RWPE2 (cell line): ENCODE results near the gene NSMF.

ENCODE experiments used
- ATAC-seq: fragments of 200-7000 bp; cut with Tn5 transposase; 3 replicates; pipeline ENCODE4 v1.9.1; 2021; ENCODE audit warnings: low read depth
- DNase-seq: peaks from one replicate; pipeline ENCODE4 v3.0.0-alpha.2; 2020; ENCODE audit warnings: low spot score
- H3K27ac ChIP-seq: fragments of 450-650 bp; 2 replicates; pipeline ENCODE4 v1.5.1; 2017; ENCODE audit warnings: mild to moderate bottlenecking; ENCODE audit not compliant: poor library complexity, severe bottlenecking
- H3K27me3 ChIP-seq: fragments of 250-450 bp; sonication (Bioruptor Pico); 2 replicates; pipeline ENCODE4 v1.5.1; 2021; ENCODE audit warnings: mild to moderate bottlenecking, moderate library complexity; ENCODE audit not compliant: insufficient read depth, poor library complexity, severe bottlenecking
- H3K36me3 ChIP-seq: fragments of 250-450 bp; sonication (Bioruptor Pico); 2 replicates; pipeline ENCODE4 v1.5.1; 2020; ENCODE audit warnings: low read depth, mild to moderate bottlenecking, moderate library complexity
- H3K4me1 ChIP-seq: fragments of 250-450 bp; sonication (Bioruptor Pico); 2 replicates; pipeline ENCODE4 v1.5.1; 2021; ENCODE audit warnings: mild to moderate bottlenecking, moderate library complexity; ENCODE audit not compliant: insufficient read depth, poor library complexity, severe bottlenecking
- H3K4me3 ChIP-seq: fragments of 250-450 bp; sonication (Bioruptor Pico); 2 replicates; pipeline ENCODE4 v1.5.1; 2021; ENCODE audit warnings: mild to moderate bottlenecking, moderate library complexity; ENCODE audit not compliant: severe bottlenecking
- H3K9me3 ChIP-seq: fragments of 250-450 bp; sonication (Bioruptor Pico); 2 replicates; pipeline ENCODE4 v1.5.1; 2021; ENCODE audit warnings: mild to moderate bottlenecking, moderate library complexity; ENCODE audit not compliant: severe bottlenecking
- TF ChIP-seq, protein P1 (sequence below): fragments of 450-650 bp; IDR thresholded peaks from one replicate; pipeline ENCODE4 v1.5.1; 2017; ENCODE audit warnings: mild to moderate bottlenecking, moderate library complexity; ENCODE audit not compliant: poor library complexity, severe bottlenecking

NSMF gene

DNA sequence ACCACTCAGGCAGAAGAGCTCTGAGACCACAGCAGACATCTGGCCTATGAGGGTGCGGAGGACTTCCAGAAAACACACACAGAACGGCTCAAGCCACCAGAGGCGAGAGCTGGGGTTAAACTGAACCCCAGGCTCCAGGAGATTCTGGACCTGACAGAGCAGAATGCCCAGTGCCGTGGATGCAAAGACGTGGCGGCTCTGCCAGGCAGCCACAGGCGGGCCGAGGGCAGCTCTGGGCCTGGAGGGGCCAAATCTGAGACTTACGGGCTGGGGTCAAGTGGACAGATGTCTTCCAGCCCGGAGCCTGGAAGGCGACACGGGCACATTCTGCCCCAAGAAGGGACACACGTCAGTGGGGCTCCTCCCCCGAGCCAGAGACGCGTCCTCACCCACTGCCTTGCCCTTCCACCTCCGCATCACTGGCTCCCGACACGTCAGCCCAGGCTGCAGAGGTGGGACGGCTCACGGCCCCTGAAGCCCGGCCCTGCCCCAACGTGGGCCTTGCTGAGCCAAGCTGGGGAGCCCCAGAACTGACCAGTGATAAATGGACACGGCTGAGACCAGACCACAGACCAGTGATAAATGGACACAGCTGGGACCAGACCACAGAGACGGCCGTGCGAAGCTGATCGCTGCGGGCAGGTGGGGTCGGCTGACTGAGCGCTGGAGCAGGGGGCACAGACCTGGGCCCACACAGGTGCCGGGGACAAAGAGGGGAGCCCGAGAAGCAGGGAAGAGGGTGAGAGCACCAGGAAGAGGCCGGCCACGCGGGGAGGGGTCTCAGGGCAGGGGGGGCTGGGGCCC, 40.9 kb upstream of the NSMF start:
- Histone ChIP-seq H3K4me3 (no peak overlapping the region), H3K9me3 (no peaks in the 10 kb centered on the region), H3K4me1 (no peaks in the 10 kb centered on the region), H3K27me3 (no peaks in the 10 kb centered on the region), H3K36me3 (no peaks in the 10 kb centered on the region), H3K27ac (no peak overlapping the region)
- DNase-seq (no peak), ATAC-seq (no peak)
- TF ChIP-seq, protein P1, sequence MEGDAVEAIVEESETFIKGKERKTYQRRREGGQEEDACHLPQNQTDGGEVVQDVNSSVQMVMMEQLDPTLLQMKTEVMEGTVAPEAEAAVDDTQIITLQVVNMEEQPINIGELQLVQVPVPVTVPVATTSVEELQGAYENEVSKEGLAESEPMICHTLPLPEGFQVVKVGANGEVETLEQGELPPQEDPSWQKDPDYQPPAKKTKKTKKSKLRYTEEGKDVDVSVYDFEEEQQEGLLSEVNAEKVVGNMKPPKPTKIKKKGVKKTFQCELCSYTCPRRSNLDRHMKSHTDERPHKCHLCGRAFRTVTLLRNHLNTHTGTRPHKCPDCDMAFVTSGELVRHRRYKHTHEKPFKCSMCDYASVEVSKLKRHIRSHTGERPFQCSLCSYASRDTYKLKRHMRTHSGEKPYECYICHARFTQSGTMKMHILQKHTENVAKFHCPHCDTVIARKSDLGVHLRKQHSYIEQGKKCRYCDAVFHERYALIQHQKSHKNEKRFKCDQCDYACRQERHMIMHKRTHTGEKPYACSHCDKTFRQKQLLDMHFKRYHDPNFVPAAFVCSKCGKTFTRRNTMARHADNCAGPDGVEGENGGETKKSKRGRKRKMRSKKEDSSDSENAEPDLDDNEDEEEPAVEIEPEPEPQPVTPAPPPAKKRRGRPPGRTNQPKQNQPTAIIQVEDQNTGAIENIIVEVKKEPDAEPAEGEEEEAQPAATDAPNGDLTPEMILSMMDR, result no peak

DNA sequence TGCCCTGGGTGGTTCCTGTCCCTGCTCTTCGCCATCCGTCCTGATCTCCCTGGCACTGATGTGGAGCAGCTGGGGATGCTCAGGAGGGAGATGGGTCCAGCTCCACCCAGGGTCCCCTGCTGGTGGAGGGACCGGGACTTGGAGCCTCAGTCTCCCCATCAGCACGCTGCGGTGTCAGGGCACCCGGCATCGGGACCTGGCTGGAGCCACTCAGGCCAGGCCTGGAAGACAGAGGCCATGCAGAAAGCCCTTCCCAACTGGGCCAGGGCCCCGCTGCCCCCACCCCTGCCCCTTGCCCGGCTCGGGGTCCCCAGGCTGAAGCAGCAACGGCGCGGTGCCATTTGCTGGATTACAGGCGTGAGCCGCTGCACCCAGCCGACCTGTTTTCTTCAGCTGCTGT, 40.3 kb upstream of the NSMF start:
- DNase-seq, result no peak
- H3K27me3 ChIP-seq, result no peaks in the 10 kb centered on the region
- ATAC-seq, result no peak
- no peak overlapping the region for H3K27ac ChIP-seq
- no peaks in the 10 kb centered on the region for H3K4me1 ChIP-seq
- H3K9me3 ChIP-seq, result no peaks in the 10 kb centered on the region
- TF ChIP-seq, protein P1, result no peak
- no peaks in the 10 kb centered on the region for H3K36me3 ChIP-seq
- no peak overlapping the region for H3K4me3 ChIP-seq

GRCh38 chr9:137498720-137499150, 39.6 kb upstream of the NSMF start:
- ATAC-seq (no peak), DNase-seq (no peak)
- Histone ChIP-seq H3K27ac (no peak overlapping the region), H3K4me1 (no peaks in the 10 kb centered on the region), H3K27me3 (no peaks in the 10 kb centered on the region), H3K36me3 (no peaks in the 10 kb centered on the region), H3K4me3 (no peak overlapping the region), H3K9me3 (no peaks in the 10 kb centered on the region)
- TF ChIP-seq, protein P1, result no peak

GRCh38 chr9:137497921-137498719, 39.0 kb upstream of the NSMF start:
- no peak overlapping the region for H3K27ac ChIP-seq
- H3K36me3 ChIP-seq, result no peaks in the 10 kb centered on the region
- H3K9me3 ChIP-seq, result no peaks in the 10 kb centered on the region
- no peak for DNase-seq
- no peak for ATAC-seq
- H3K4me3 ChIP-seq, result no peak overlapping the region
- H3K4me1 ChIP-seq, result no peaks in the 10 kb centered on the region
- TF ChIP-seq, protein P1, result no peak
- no peaks in the 10 kb centered on the region for H3K27me3 ChIP-seq
